Ishikawa (cell line): ENCODE results near the gene SLC5A10.

ENCODE experiments used
- CEBPB ChIP-seq: IDR thresholded peaks from 2 replicates; pipeline ENCODE4 v1.6.1; 2012
- CREB1 ChIP-seq: IDR thresholded peaks from 2 replicates; pipeline ENCODE4 v1.6.1; 2012; ENCODE audit warnings: low read depth
- EGR1 ChIP-seq: IDR thresholded peaks from 2 replicates; pipeline ENCODE4 v1.6.1; 2012
- EP300 ChIP-seq: IDR thresholded peaks from 2 replicates; pipeline ENCODE4 v1.6.1; 2012; ENCODE audit warnings: borderline replicate concordance
- FOXM1 ChIP-seq: IDR thresholded peaks from 2 replicates; pipeline ENCODE4 v1.6.1; 2012; ENCODE audit warnings: low read depth, borderline replicate concordance
- NFIC ChIP-seq: IDR thresholded peaks from 2 replicates; pipeline ENCODE4 v1.6.1; 2012
- RAD21 ChIP-seq: IDR thresholded peaks from 2 replicates; pipeline ENCODE4 v1.6.1; 2012; ENCODE audit warnings: low read depth
- TAF1 ChIP-seq: IDR thresholded peaks from 2 replicates; pipeline ENCODE4 v1.6.1; 2012; ENCODE audit warnings: low read depth, mild to moderate bottlenecking
- TCF12 ChIP-seq: IDR thresholded peaks from 2 replicates; pipeline ENCODE4 v1.6.1; 2012; ENCODE audit warnings: low read depth
- TEAD4 ChIP-seq: IDR thresholded peaks from 2 replicates; pipeline ENCODE4 v1.6.1; 2012
- YY1 ChIP-seq: IDR thresholded peaks from 2 replicates; pipeline ENCODE4 v1.6.1; 2012; ENCODE audit warnings: low read depth
- ZBTB7A ChIP-seq: IDR thresholded peaks from 2 replicates; pipeline ENCODE4 v1.6.1; 2012; ENCODE audit warnings: low read depth
- TF ChIP-seq, protein P1 (sequence below): IDR thresholded peaks from 2 replicates; pipeline ENCODE4 v1.6.1; 2012
- TF ChIP-seq, protein P2 (sequence below): IDR thresholded peaks from 2 replicates; pipeline ENCODE4 v1.6.1; 2012
- TF ChIP-seq, protein P3 (sequence below): IDR thresholded peaks from 2 replicates; pipeline ENCODE4 v1.6.1; 2012; ENCODE audit warnings: low read depth, mild to moderate bottlenecking

Gene SLC5A10

DNA sequence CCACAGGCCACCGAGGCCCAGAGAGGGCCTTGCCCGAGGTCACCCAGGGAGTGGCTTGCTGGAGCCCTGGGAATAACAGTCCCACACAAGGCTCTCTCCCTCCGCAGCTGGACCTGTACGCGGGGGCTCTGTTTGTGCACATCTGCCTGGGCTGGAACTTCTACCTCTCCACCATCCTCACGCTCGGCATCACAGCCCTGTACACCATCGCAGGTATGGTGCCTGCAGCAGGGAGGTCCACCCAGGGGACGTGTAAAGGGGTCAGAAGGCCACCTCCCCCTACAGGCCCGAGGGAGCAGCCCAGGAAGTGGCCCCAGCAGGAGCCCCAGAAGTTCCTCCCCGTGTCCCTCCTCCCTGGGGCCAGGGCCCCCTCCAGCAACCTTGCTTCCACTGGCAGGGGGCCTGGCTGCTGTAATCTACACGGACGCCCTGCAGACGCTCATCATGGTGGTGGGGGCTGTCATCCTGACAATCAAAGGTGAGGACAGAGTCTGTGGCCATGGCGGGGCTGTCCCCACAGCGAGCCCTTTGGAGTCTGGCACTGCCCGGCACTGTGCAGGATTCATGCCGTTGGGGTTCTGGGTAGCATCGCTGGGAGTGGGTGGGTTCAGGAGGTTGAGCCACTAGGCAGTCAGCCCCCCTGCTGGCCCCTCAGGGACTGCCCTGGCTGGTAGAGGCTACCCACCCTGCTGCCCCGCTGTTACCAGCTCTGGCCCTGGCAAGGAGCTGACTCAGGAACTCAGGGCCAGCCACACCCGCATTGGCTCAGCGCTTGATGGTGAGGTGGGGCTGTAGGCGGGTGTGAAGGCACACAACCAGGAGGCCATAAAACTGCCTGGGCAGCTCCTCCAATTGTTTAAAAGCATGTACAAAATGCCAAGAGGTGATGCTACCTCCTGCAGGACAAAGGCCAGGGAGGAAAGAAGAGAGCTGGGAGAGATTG is 17.3 kb downstream of the SLC5A10 start:
- TF ChIP-seq ZBTB7A (no peak), YY1 (no peak), EGR1 (no peak), CEBPB (no peak), NFIC (0 out of 2 replicates have a peak, but pooled peaks have one; percentile 42), TAF1 (no peak), EP300 (peak; percentile 60), RAD21 (no peak; the same call in 1 of the 2 replicates), CREB1 (no peak), FOXM1 (no peak), TCF12 (no peak), TEAD4 (no peak)
- TF ChIP-seq, protein P1, sequence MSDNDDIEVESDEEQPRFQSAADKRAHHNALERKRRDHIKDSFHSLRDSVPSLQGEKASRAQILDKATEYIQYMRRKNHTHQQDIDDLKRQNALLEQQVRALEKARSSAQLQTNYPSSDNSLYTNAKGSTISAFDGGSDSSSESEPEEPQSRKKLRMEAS, result peak; percentile 67
- TF ChIP-seq, protein P2, sequence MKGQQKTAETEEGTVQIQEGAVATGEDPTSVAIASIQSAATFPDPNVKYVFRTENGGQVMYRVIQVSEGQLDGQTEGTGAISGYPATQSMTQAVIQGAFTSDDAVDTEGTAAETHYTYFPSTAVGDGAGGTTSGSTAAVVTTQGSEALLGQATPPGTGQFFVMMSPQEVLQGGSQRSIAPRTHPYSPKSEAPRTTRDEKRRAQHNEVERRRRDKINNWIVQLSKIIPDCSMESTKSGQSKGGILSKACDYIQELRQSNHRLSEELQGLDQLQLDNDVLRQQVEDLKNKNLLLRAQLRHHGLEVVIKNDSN, result no peak
- TF ChIP-seq, protein P3, sequence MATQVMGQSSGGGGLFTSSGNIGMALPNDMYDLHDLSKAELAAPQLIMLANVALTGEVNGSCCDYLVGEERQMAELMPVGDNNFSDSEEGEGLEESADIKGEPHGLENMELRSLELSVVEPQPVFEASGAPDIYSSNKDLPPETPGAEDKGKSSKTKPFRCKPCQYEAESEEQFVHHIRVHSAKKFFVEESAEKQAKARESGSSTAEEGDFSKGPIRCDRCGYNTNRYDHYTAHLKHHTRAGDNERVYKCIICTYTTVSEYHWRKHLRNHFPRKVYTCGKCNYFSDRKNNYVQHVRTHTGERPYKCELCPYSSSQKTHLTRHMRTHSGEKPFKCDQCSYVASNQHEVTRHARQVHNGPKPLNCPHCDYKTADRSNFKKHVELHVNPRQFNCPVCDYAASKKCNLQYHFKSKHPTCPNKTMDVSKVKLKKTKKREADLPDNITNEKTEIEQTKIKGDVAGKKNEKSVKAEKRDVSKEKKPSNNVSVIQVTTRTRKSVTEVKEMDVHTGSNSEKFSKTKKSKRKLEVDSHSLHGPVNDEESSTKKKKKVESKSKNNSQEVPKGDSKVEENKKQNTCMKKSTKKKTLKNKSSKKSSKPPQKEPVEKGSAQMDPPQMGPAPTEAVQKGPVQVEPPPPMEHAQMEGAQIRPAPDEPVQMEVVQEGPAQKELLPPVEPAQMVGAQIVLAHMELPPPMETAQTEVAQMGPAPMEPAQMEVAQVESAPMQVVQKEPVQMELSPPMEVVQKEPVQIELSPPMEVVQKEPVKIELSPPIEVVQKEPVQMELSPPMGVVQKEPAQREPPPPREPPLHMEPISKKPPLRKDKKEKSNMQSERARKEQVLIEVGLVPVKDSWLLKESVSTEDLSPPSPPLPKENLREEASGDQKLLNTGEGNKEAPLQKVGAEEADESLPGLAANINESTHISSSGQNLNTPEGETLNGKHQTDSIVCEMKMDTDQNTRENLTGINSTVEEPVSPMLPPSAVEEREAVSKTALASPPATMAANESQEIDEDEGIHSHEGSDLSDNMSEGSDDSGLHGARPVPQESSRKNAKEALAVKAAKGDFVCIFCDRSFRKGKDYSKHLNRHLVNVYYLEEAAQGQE, result no peak

DNA sequence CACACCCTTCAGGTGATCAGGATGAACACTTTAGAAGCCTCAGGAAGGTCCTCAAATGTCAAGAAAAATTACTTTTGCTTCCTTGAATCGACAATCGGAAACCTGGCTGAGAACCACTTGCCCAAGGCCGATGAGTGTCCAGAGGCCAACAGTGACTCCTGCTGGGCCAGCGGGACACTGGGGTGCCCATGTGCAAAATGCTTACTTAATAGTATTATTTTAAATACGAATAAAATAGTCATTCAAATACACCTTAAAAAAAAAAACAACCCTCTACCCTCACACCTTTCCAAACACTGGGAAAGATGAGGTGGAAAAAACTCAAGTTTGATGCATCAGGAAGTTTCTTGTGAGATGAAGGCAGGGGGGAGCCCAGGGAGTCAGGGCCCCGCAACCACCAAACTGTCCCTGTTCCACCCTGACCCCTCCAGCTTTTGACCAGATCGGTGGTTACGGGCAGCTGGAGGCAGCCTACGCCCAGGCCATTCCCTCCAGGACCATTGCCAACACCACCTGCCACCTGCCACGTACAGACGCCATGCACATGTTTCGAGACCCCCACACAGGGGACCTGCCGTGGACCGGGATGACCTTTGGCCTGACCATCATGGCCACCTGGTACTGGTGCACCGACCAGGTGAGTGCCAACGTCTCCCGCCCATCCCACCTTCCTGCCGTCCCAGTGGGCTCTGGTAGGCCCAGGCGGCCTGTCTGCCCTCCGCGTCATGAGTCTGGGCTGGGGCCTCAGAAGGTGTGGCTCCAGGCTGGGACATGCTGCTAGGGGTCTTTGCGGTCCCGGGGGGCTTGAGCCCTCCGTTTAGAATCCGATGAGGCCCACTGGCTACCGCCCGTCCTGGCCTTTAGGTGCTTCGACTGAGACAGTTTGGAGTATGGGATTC is 18.9 kb downstream of the SLC5A10 start:
- TF ChIP-seq TAF1 (no peak), NFIC (no peak), EGR1 (no peak), YY1 (no peak), TEAD4 (no peak), TCF12 (no peak), EP300 (no peak), FOXM1 (no peak), RAD21 (no peak), CREB1 (no peak), ZBTB7A (no peak)
- TF ChIP-seq, protein P1, result no peak
- TF ChIP-seq, protein P2, result no peak
- TF ChIP-seq, protein P3, result no peak

DNA sequence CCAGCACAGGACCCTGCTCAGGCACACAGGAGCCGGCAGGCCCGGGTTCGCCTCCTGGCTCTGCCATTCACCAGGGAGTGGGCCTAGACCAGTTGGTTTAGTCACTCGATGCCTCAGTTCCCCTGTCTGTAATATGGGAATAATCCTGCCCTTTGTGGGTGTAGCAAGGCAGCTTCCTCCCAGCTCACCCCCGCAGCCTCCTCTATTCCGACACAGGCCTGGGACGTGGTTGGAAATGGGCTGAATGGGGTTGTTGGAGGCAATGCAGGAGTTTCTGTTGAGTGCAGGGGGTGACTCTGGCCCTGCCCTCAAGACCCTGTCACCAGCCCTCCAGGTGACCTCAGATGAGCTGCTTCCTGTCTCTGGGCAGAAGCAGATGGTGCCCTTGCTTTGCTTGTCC is 19.8 kb downstream of the SLC5A10 start:
- TF ChIP-seq TEAD4 (no peak), NFIC (no peak), YY1 (no peak), FOXM1 (no peak), TAF1 (no peak), CREB1 (no peak), ZBTB7A (no peak), EP300 (no peak), CEBPB (no peak), TCF12 (no peak), EGR1 (no peak), RAD21 (no peak)
- TF ChIP-seq, protein P2, result no peak
- TF ChIP-seq, protein P3, result no peak
